RWPE2 (cell line): ENCODE measurements around the gene MRPL16.

Experiments used
- ATAC-seq: fragments of 200-7000 bp; cut with Tn5 transposase; 3 replicates; pipeline ENCODE4 v1.9.1; 2021; ENCODE audit warnings: low read depth
- DNase-seq: peaks from one replicate; pipeline ENCODE4 v3.0.0-alpha.2; 2020; ENCODE audit warnings: low spot score
- H3K27ac ChIP-seq: fragments of 450-650 bp; 2 replicates; pipeline ENCODE4 v1.5.1; 2017; ENCODE audit warnings: mild to moderate bottlenecking; ENCODE audit not compliant: poor library complexity, severe bottlenecking
- H3K27me3 ChIP-seq: fragments of 250-450 bp; sonication (Bioruptor Pico); 2 replicates; pipeline ENCODE4 v1.5.1; 2021; ENCODE audit warnings: mild to moderate bottlenecking, moderate library complexity; ENCODE audit not compliant: insufficient read depth, poor library complexity, severe bottlenecking
- H3K36me3 ChIP-seq: fragments of 250-450 bp; sonication (Bioruptor Pico); 2 replicates; pipeline ENCODE4 v1.5.1; 2020; ENCODE audit warnings: low read depth, mild to moderate bottlenecking, moderate library complexity
- H3K4me1 ChIP-seq: fragments of 250-450 bp; sonication (Bioruptor Pico); 2 replicates; pipeline ENCODE4 v1.5.1; 2021; ENCODE audit warnings: mild to moderate bottlenecking, moderate library complexity; ENCODE audit not compliant: insufficient read depth, poor library complexity, severe bottlenecking
- H3K4me3 ChIP-seq: fragments of 250-450 bp; sonication (Bioruptor Pico); 2 replicates; pipeline ENCODE4 v1.5.1; 2021; ENCODE audit warnings: mild to moderate bottlenecking, moderate library complexity; ENCODE audit not compliant: severe bottlenecking
- H3K9me3 ChIP-seq: fragments of 250-450 bp; sonication (Bioruptor Pico); 2 replicates; pipeline ENCODE4 v1.5.1; 2021; ENCODE audit warnings: mild to moderate bottlenecking, moderate library complexity; ENCODE audit not compliant: severe bottlenecking
- CTCF ChIP-seq: fragments of 450-650 bp; IDR thresholded peaks from one replicate; pipeline ENCODE4 v1.5.1; 2017; ENCODE audit warnings: mild to moderate bottlenecking, moderate library complexity; ENCODE audit not compliant: poor library complexity, severe bottlenecking

The MRPL16 gene

GRCh38 chr11:59759900-59760299 lies 50.7 kb downstream of the MRPL16 start:
- Histone ChIP-seq H3K9me3 (no peaks in the 10 kb centered on the region), H3K27ac (no peak overlapping the region), H3K27me3 (no peaks in the 10 kb centered on the region), H3K36me3 (0 out of 2 replicates have a peak, but pooled peaks cover 12% of the 10 kb centered on the region), H3K4me1 (peaks cover 16% of the 10 kb centered on the region), H3K4me3 (no peak overlapping the region)
- ATAC-seq (no peak), DNase-seq (no peak)
- no peak for TF ChIP-seq CTCF

GRCh38 chr11:59758401-59759037 lies 52.1 kb downstream of the MRPL16 start:
- Histone ChIP-seq H3K36me3 (0 out of 2 replicates have a peak, but pooled peaks cover 12% of the 10 kb centered on the region), H3K4me3 (no peak overlapping the region), H3K27ac (no peak overlapping the region), H3K4me1 (peaks cover 16% of the 10 kb centered on the region), H3K27me3 (no peaks in the 10 kb centered on the region), H3K9me3 (no peaks in the 10 kb centered on the region)
- DNase-seq (no peak), ATAC-seq (no peak)
- TF ChIP-seq CTCF: no peak

GRCh38 chr11:59756845-59757244 lies 53.7 kb downstream of the MRPL16 start:
- no peak overlapping the region for H3K4me3 ChIP-seq
- no peak for TF ChIP-seq CTCF
- 0 out of 2 replicates have a peak, but pooled peaks cover 12% of the 10 kb centered on the region for H3K36me3 ChIP-seq
- no peaks in the 10 kb centered on the region for H3K27me3 ChIP-seq
- peak; percentile 58 for DNase-seq
- peak overlapping the region; percentile 77 for H3K27ac ChIP-seq
- peak; percentile 57 for ATAC-seq
- H3K4me1 ChIP-seq: peaks cover 16% of the 10 kb centered on the region
- no peaks in the 10 kb centered on the region for H3K9me3 ChIP-seq

GRCh38 chr11:59756558-59756840 lies 54.1 kb downstream of the MRPL16 start:
- Histone ChIP-seq H3K27me3 (no peaks in the 10 kb centered on the region), H3K27ac (peak overlapping the region; percentile 77), H3K4me1 (peaks cover 16% of the 10 kb centered on the region), H3K9me3 (no peaks in the 10 kb centered on the region), H3K4me3 (no peak overlapping the region), H3K36me3 (0 out of 2 replicates have a peak, but pooled peaks cover 12% of the 10 kb centered on the region)
- ATAC-seq: peak; percentile 25; the same call in 2 of the 3 replicates
- no peak for DNase-seq
- no peak for TF ChIP-seq CTCF
